Activated CD8-positive, alpha-beta T cell treated with anti-CD3 and anti-CD28 coated beads for 36 hours (primary cell): Measurements from ENCODE around the gene TRAPPC6A. TPM values are rescaled to one million over a fixed set of nuclear protein-coding genes. Genes with fewer than 3 reads are reported as not detected.

Experiments used
- ATAC-seq: fragments of 200-7000 bp; cut with Tn5 transposase; one replicate; pipeline ENCODE4 v1.10.0; 2021; ENCODE audit warnings: mild to moderate bottlenecking, moderate library complexity
- CTCF ChIA-PET: fragments of 350-600 bp; sonication (Branson Sonifier 250); formaldehyde crosslinking; loops from one replicate; lab custom pipeline; 2021; ENCODE audit warnings: antibody characterized with exemption; lab: Charles Lee
- POLR2A ChIA-PET: fragments of 350-600 bp; sonication (Branson Sonifier 250); formaldehyde crosslinking; loops from one replicate; lab custom pipeline; 2021; ENCODE audit warnings: antibody characterized with exemption; lab: Charles Lee
- DNase-seq: peaks from one replicate; pipeline ENCODE4 v3.0.0-alpha.2; 2020
- H3K27ac Mint-ChIP-seq: one replicate; pipeline ENCODE4 v1.8.0; 2021; ENCODE audit warnings: mild to moderate bottlenecking, mixed read lengths
- H3K27me3 Mint-ChIP-seq: one replicate; pipeline ENCODE4 v1.8.0; 2021; ENCODE audit warnings: mixed read lengths
- H3K36me3 Mint-ChIP-seq: one replicate; pipeline ENCODE4 v1.8.0; 2021; ENCODE audit warnings: low read depth, mixed read lengths
- H3K4me1 Mint-ChIP-seq: one replicate; pipeline ENCODE4 v1.8.0; 2021; ENCODE audit warnings: low read depth, mixed read lengths
- H3K4me3 Mint-ChIP-seq: one replicate; pipeline ENCODE4 v1.8.0; 2021; ENCODE audit warnings: mild to moderate bottlenecking, moderate library complexity, mixed read lengths
- H3K9me3 Mint-ChIP-seq: one replicate; pipeline ENCODE4 v1.8.0; 2021; ENCODE audit warnings: mixed read lengths
- intact Hi-C: fragments of 100-400 bp; cut with micrococcal nuclease; formaldehyde crosslinking; loops from one replicate; pipeline ENCODE4 v1.10.0; 2022
- total RNA-seq, 2 experiments: library from RNA; stranded (reverse); gene quantifications; one replicate each; pipeline ENCODE4 v1.2.3, GENCODE V29; 2021
- TF ChIP-seq, protein P1 (sequence below): fragments of 200-600 bp; IDR thresholded peaks from one replicate; pipeline ENCODE4 v1.8.0; 2022; ENCODE audit warnings: antibody characterized with exemption, mild to moderate bottlenecking

The TRAPPC6A gene
- total RNA-seq, 2 experiments from 2014 or later: 27.3 to 28.8 TPM

DNA sequence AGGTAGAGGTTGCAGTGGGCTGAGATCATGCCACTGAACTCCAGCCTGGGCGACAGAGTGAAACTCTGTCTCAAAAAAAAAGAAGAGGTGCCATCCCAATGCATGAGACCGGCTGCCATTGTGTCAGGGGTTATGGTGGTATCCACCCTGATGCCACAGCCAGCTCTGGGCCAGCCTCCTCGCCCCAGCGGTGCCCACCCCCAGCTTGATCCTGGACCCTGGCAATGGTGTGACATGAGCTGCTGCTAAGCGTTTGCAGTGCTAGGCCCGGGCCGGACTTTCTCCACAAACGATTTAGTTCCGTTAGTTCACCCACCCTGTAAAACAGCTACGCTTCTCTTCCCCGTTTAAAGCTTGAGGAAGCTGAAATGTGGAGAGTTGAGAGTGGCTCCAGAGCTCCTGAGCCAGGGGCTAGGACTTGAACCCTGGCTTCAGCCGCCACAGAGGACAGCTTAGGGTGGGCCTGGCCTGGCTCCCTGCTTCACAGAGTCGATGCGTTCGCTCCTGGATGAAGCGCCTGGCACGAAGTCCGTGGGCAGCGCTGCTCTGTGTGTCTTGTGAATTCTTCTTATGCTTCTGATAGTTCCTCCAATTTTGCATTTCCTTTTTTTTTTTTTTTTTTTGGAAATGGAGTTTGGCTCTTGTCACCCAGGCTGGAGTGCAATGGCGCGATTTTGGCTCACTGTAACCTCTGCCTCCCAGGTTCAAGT, 42.7 kb downstream of the TRAPPC6A start:
- Mint-ChIP-seq H3K36me3 (no peaks in the 10 kb centered on the region), H3K27me3 (no peaks in the 10 kb centered on the region), H3K4me3 (no peak overlapping the region), H3K9me3 (no peaks in the 10 kb centered on the region), H3K4me1 (peaks cover 3% of the 10 kb centered on the region), H3K27ac (no peak overlapping the region)
- DNase-seq: no peak
- TF ChIP-seq, protein P1, sequence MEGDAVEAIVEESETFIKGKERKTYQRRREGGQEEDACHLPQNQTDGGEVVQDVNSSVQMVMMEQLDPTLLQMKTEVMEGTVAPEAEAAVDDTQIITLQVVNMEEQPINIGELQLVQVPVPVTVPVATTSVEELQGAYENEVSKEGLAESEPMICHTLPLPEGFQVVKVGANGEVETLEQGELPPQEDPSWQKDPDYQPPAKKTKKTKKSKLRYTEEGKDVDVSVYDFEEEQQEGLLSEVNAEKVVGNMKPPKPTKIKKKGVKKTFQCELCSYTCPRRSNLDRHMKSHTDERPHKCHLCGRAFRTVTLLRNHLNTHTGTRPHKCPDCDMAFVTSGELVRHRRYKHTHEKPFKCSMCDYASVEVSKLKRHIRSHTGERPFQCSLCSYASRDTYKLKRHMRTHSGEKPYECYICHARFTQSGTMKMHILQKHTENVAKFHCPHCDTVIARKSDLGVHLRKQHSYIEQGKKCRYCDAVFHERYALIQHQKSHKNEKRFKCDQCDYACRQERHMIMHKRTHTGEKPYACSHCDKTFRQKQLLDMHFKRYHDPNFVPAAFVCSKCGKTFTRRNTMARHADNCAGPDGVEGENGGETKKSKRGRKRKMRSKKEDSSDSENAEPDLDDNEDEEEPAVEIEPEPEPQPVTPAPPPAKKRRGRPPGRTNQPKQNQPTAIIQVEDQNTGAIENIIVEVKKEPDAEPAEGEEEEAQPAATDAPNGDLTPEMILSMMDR: no peak
- ChIA-PET POLR2A (no interaction called here), CTCF (interaction anchor here (2.9 kb wide), 1 partner anchor 9 kb away, joined by 10 read pairs; no protein-coding TSS in a partner anchor)
- ATAC-seq: no peak
- intact Hi-C loops: no loop called here

DNA sequence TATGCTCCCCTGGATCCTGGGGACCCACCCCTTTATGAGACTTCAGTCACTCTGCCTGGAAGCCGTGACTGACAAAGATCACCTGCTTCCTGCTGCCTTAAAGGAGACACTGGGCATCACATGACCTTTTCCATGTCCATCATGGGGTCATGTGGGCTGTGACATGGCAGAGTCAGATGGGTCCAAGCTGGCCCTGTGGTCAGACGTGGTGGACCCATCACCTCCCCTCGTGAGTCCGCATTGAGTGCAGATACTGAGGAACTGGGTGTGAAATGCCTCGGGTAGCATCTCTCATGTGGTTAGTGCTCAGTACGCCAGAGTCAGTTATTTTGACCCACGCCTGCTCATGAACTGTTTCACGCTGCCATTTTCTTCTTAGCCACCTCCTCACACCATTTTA, 44.4 kb downstream of the TRAPPC6A start:
- TF ChIP-seq, protein P1: no peak
- Mint-ChIP-seq H3K36me3 (no peaks in the 10 kb centered on the region), H3K27ac (peak overlapping the region; percentile 3), H3K4me3 (no peak overlapping the region), H3K4me1 (peaks cover 3% of the 10 kb centered on the region), H3K27me3 (no peaks in the 10 kb centered on the region), H3K9me3 (no peaks in the 10 kb centered on the region)
- ATAC-seq (no peak), DNase-seq (no peak)
- intact Hi-C loops: no loop called here
- ChIA-PET POLR2A (no interaction called here), CTCF (no interaction called here)

- no peak for DNase-seq
These were observed 47.0 kb downstream of the TRAPPC6A start for GRCh38 chr19:45130888-45131615.

GRCh38 chr19:45130236-45130635, 47.8 kb downstream of the TRAPPC6A start:
- ATAC-seq: no peak
- ChIA-PET CTCF (interaction anchor here (1.1 kb wide), 1 partner anchor 27 kb away, joined by 3 read pairs; no protein-coding TSS in a partner anchor), POLR2A (no interaction called here)
- Mint-ChIP-seq H3K4me3 (no peak overlapping the region), H3K4me1 (peaks cover 16% of the 10 kb centered on the region), H3K27me3 (no peaks in the 10 kb centered on the region), H3K36me3 (no peaks in the 10 kb centered on the region), H3K27ac (no peak overlapping the region), H3K9me3 (no peaks in the 10 kb centered on the region)
- TF ChIP-seq, protein P1: no peak
- DNase-seq: no peak
- intact Hi-C loops: no loop called here

More at GRCh38 chr19:45130888-45131615, 47.0 kb downstream of the TRAPPC6A start:
- Mint-ChIP-seq H3K36me3 (no peaks in the 10 kb centered on the region), H3K4me1 (peaks cover 11% of the 10 kb centered on the region), H3K4me3 (no peak overlapping the region), H3K27me3 (no peaks in the 10 kb centered on the region), H3K27ac (no peak overlapping the region), H3K9me3 (no peaks in the 10 kb centered on the region)
- ChIA-PET POLR2A (interaction anchor here (0.7 to 0.9 kb wide), 2 partner anchors 54 to 136 kb away, joined by 3 read pairs; no protein-coding TSS in a partner anchor), CTCF (interaction anchor here (0.9 to 1.1 kb wide), 2 partner anchors 12 to 27 kb away, joined by 3 to 4 read pairs; no protein-coding TSS in a partner anchor)
- TF ChIP-seq, protein P1: no peak
- intact Hi-C loops: no loop called here
- ATAC-seq: no peak

DNA sequence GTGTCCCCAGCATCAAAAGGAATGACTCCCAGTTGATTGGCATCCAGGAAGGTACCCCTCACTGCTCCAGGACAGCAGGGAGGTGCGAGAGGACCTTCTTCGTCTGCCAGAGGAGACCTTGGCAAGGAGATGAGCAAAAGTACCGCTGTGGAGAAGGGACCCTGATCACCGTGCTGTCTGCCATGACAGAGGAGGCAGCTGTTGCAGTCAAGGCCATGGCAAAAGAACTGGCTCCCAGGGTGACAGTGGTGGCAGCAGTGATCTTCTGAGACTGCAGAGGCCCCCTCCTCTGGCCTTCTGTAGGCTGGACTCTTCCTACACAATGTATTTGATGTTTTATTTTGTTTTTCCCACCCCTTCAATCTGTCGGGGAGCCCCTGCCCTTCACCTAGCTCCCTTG, 49.2 kb downstream of the TRAPPC6A start:
- POLR2A ChIA-PET: interaction anchor here (1.2 kb wide), 1 partner anchor 38 kb away, joined by 3 read pairs; no protein-coding TSS in a partner anchor
- no peak overlapping the region for H3K4me3 Mint-ChIP-seq
- H3K9me3 Mint-ChIP-seq: no peaks in the 10 kb centered on the region
- TF ChIP-seq, protein P1: no peak
- no peak overlapping the region for H3K27ac Mint-ChIP-seq
- CTCF ChIA-PET: interaction anchor here (1.1 kb wide), 1 partner anchor 9 kb away, joined by 3 read pairs; no protein-coding TSS in a partner anchor
- H3K27me3 Mint-ChIP-seq: no peaks in the 10 kb centered on the region
- DNase-seq: no peak
- peaks cover 16% of the 10 kb centered on the region for H3K4me1 Mint-ChIP-seq
- ATAC-seq: no peak
- intact Hi-C loops: no loop called here
- H3K36me3 Mint-ChIP-seq: no peaks in the 10 kb centered on the region
